PC-9 (cell line): Measurements from ENCODE around the gene RAD18. TPM values are rescaled to one million over a fixed set of nuclear protein-coding genes. Genes with fewer than 3 reads are reported as not detected.

Experiments used
- BruUV-seq: library from RNA; stranded (reverse); fragments of 400-500 nt; replicated peaks from 2 replicates; lab custom pipeline; 2021; lab: Mats Ljungman, UMichigan
- CTCF ChIA-PET: fragments of 300-600 bp; sonication (Branson Sonifier 250); formaldehyde crosslinking; loops from one replicate; lab custom pipeline; 2022; ENCODE audit warnings: antibody characterized with exemption; lab: Charles Lee
- POLR2A ChIA-PET: fragments of 300-600 bp; sonication (Branson Sonifier 250); formaldehyde crosslinking; loops from one replicate; lab custom pipeline; 2022; ENCODE audit warnings: antibody characterized with exemption; ENCODE audit not compliant: unreplicated experiment; lab: Charles Lee
- DNase-seq, 2 experiments: peaks; one replicate each; pipeline versions ENCODE4 v3.0.0 to v3.0.0-alpha.2; 2015 to 2022; ENCODE audit warnings: mixed read lengths in 1 of 2
- H2AFZ ChIP-seq: fragments of 200-600 bp; sonication (generic); 2 replicates; pipeline ENCODE4 v1.8.1; 2017; ENCODE audit warnings: antibody characterized with exemption
- H3F3A ChIP-seq: fragments of 200-600 bp; sonication (generic); 2 replicates; pipeline ENCODE4 v1.8.1; 2017; ENCODE audit warnings: antibody characterized with exemption, mild to moderate bottlenecking, low read depth; ENCODE audit not compliant: insufficient read depth
- H3K27ac ChIP-seq: fragments of 200-600 bp; sonication (generic); 2 replicates; pipeline ENCODE4 v1.6.1; 2016; ENCODE audit warnings: mixed run types
- H3K27me3 ChIP-seq: fragments of 200-600 bp; sonication (generic); 2 replicates; pipeline ENCODE4 v1.6.1; 2016; ENCODE audit warnings: low read depth, mixed run types; ENCODE audit not compliant: insufficient read depth
- H3K36me3 ChIP-seq: fragments of 200-600 bp; sonication (generic); 2 replicates; pipeline ENCODE4 v1.6.1; 2016; ENCODE audit warnings: low read depth, mixed run types
- H3K4me1 ChIP-seq: fragments of 200-600 bp; sonication (generic); replicated peaks from 2 replicates; pipeline ENCODE4 v1.6.1; 2016; ENCODE audit warnings: mixed run types; ENCODE audit not compliant: insufficient read depth
- H3K4me2 ChIP-seq: fragments of 200-600 bp; sonication (generic); 2 replicates; pipeline ENCODE4 v1.6.1; 2017; ENCODE audit warnings: mixed run types
- H3K4me3 ChIP-seq: fragments of 200-600 bp; sonication (generic); 2 replicates; pipeline ENCODE4 v1.6.1; 2016; ENCODE audit warnings: mixed run types
- H3K79me2 ChIP-seq: fragments of 200-600 bp; sonication (generic); 2 replicates; pipeline ENCODE4 v1.6.1; 2017; ENCODE audit warnings: low read depth, mixed run types
- H3K9me2 ChIP-seq: fragments of 200-600 bp; sonication (generic); 2 replicates; pipeline ENCODE4 v1.8.1; 2017; ENCODE audit warnings: mild to moderate bottlenecking; ENCODE audit not compliant: insufficient read depth
- H3K9me3 ChIP-seq: fragments of 200-600 bp; sonication (generic); 2 replicates; pipeline ENCODE4 v1.8.1; 2016; ENCODE audit warnings: low read depth; ENCODE audit not compliant: insufficient read depth
- H4K20me1 ChIP-seq: fragments of 200-600 bp; sonication (generic); 2 replicates; pipeline ENCODE4 v1.8.1; 2017; ENCODE audit not compliant: insufficient read depth
- CTCF ChIP-seq: fragments of 200-600 bp; sonication (generic); conservative IDR thresholded peaks from 2 replicates; pipeline ENCODE4 v1.6.1; 2017; ENCODE audit warnings: mixed run types, antibody characterized with exemption, mild to moderate bottlenecking, moderate library complexity
- EZH2 ChIP-seq: fragments of 200-600 bp; sonication (generic); IDR thresholded peaks from 2 replicates; pipeline ENCODE4 v1.8.0; 2017; ENCODE audit warnings: antibody characterized with exemption, low read depth
- intact Hi-C: fragments of 100-400 bp; cut with micrococcal nuclease; formaldehyde crosslinking; loops from one replicate; pipeline ENCODE4 v1.10.0; 2022; ENCODE audit not compliant: unreplicated experiment
- total RNA-seq: library from RNA; stranded (reverse); gene quantifications from 2 replicates; pipeline ENCODE4 v1.2.3, GENCODE V29; 2021

RAD18 gene
- total RNA-seq, 1 experiment from 2014 or later: 29.1 TPM

GRCh38 chr3:9009976-9010545 is 46.8 kb upstream of the RAD18 start:
- H2AFZ ChIP-seq: no peak overlapping the region
- DNase-seq: no peak
- no peaks in the 10 kb centered on the region for H3K79me2 ChIP-seq
- BruUV-seq: no TSS peak
- no peak overlapping the region for H3K27ac ChIP-seq
- H3K4me2 ChIP-seq: no peak overlapping the region
- no peaks in the 10 kb centered on the region for H4K20me1 ChIP-seq
- H3F3A ChIP-seq: no peaks in the 10 kb centered on the region
- no peak overlapping the region for H3K4me3 ChIP-seq
- no peaks in the 10 kb centered on the region for H3K9me2 ChIP-seq
- no peak for TF ChIP-seq EZH2
- TF ChIP-seq CTCF: no peak
- no peaks in the 10 kb centered on the region for H3K9me3 ChIP-seq
- no peaks in the 10 kb centered on the region for H3K4me1 ChIP-seq
- POLR2A ChIA-PET: interaction anchor here (0.6 kb wide), 1 partner anchor 312 kb away, joined by 5 read pairs; no protein-coding TSS in a partner anchor
- intact Hi-C loops: no loop called here
- no peaks in the 10 kb centered on the region for H3K36me3 ChIP-seq
- CTCF ChIA-PET: no interaction called here
- H3K27me3 ChIP-seq: no peaks in the 10 kb centered on the region

GRCh38 chr3:9008550-9009255 is 45.4 kb upstream of the RAD18 start:
- Histone ChIP-seq H3K36me3 (no peaks in the 10 kb centered on the region), H3K9me3 (no peaks in the 10 kb centered on the region), H4K20me1 (no peaks in the 10 kb centered on the region), H3K4me1 (no peaks in the 10 kb centered on the region), H3K27ac (no peak overlapping the region), H3K4me3 (no peak overlapping the region), H3K27me3 (no peaks in the 10 kb centered on the region), H2AFZ (no peak overlapping the region), H3F3A (no peaks in the 10 kb centered on the region), H3K79me2 (no peaks in the 10 kb centered on the region), H3K9me2 (no peaks in the 10 kb centered on the region), H3K4me2 (no peak overlapping the region)
- TF ChIP-seq CTCF: no peak
- TF ChIP-seq EZH2: no peak
- POLR2A ChIA-PET: no interaction called here
- no peak for DNase-seq
- no TSS peak for BruUV-seq
- CTCF ChIA-PET: no interaction called here
- intact Hi-C loops: no loop called here

- no peak overlapping the region for H3K4me2 ChIP-seq
Measured at GRCh38 chr3:9007928-9008327, 44.7 kb upstream of the RAD18 start.

More at GRCh38 chr3:9007928-9008327, 44.7 kb upstream of the RAD18 start:
- Histone ChIP-seq H3K9me3 (no peaks in the 10 kb centered on the region), H3F3A (no peaks in the 10 kb centered on the region), H3K4me3 (no peak overlapping the region), H3K27me3 (no peaks in the 10 kb centered on the region), H3K27ac (no peak overlapping the region), H3K79me2 (no peaks in the 10 kb centered on the region), H4K20me1 (no peaks in the 10 kb centered on the region), H3K36me3 (no peaks in the 10 kb centered on the region), H3K4me1 (no peaks in the 10 kb centered on the region), H3K9me2 (no peaks in the 10 kb centered on the region), H2AFZ (no peak overlapping the region)
- no peak for DNase-seq
- ChIA-PET POLR2A (no interaction called here), CTCF (no interaction called here)
- TF ChIP-seq CTCF: no peak
- no peak for TF ChIP-seq EZH2
- BruUV-seq: no TSS peak
- intact Hi-C loops: no loop called here
